NCI-H2107 treated with DMSO at 0.1 percent for 48 hours (cell line): Measurements from ENCODE around the gene HTT.

Experiments
- DNase-seq: peaks from one replicate; lab custom pipeline; 2025; ENCODE audit not compliant: unreplicated experiment; lab: John Stamatoyannopoulos, UW

HTT gene

GRCh38 chr4:3233391-3234071 lies 159.1 kb downstream of the HTT start:
- no peak for DNase-seq

GRCh38 chr4:3234171-3235029 lies 159.9 kb downstream of the HTT start:
- DNase-seq, result no peak

GRCh38 chr4:3235030-3235345 lies 160.5 kb downstream of the HTT start:
- no peak for DNase-seq

- DNase-seq, result no peak
These were observed 161.1 kb downstream of the HTT start for GRCh38 chr4:3235581-3235980.

GRCh38 chr4:3236326-3236878 lies 161.9 kb downstream of the HTT start:
- no peak for DNase-seq

- DNase-seq, result no peak
These were observed 162.8 kb downstream of the HTT start for GRCh38 chr4:3237266-3237665.

- no peak for DNase-seq
These were observed 163.5 kb downstream of the HTT start for GRCh38 chr4:3237712-3238560.

- no peak for DNase-seq
These were observed 164.2 kb downstream of the HTT start for GRCh38 chr4:3238721-3239120.

- no peak for DNase-seq
These were observed 164.8 kb downstream of the HTT start for GRCh38 chr4:3239303-3239702.

GRCh38 chr4:3239998-3240920 lies 165.8 kb downstream of the HTT start:
- peak; percentile 42 for DNase-seq

- DNase-seq, result no peak
These were observed 166.5 kb downstream of the HTT start for GRCh38 chr4:3240936-3241522.

GRCh38 chr4:3241898-3242524 lies 167.5 kb downstream of the HTT start:
- DNase-seq, result no peak

- no peak for DNase-seq
These were observed 168.8 kb downstream of the HTT start for GRCh38 chr4:3243136-3243780.

GRCh38 chr4:3244002-3244401 lies 169.5 kb downstream of the HTT start:
- no peak for DNase-seq

- DNase-seq, result no peak
These were observed 170.3 kb downstream of the HTT start for GRCh38 chr4:3244747-3245146.

- DNase-seq, result no peak
These were observed 171.2 kb downstream of the HTT start for GRCh38 chr4:3245676-3246075.

- no peak for DNase-seq
These were observed 172.2 kb downstream of the HTT start for GRCh38 chr4:3246458-3247398.
